GM23338 (cell line): ENCODE measurements around the gene RNF112. TPM values are rescaled to one million over a fixed set of nuclear protein-coding genes. Genes with fewer than 3 reads are reported as not detected.
A peak's percentile ranks its signal among the peaks of the same experiment; 100 is the strongest.

Source experiments
- ATAC-seq: fragments of 200-7000 bp; cut with Tn5 transposase; 3 replicates; pipeline ENCODE4 v1.9.1; 2020
- DNase-seq: peaks from one replicate; pipeline ENCODE4 v3.0.0-alpha.2; 2015; ENCODE audit warnings: low spot score
- H2AFZ ChIP-seq: fragments of 200-600 bp; sonication (generic); 2 replicates; pipeline ENCODE4 v1.8.0; 2016; ENCODE audit warnings: antibody characterized with exemption, mild to moderate bottlenecking, moderate library complexity
- H3F3A ChIP-seq: fragments of 200-600 bp; sonication (generic); replicated peaks from 2 replicates; pipeline ENCODE4 v1.8.0; 2017; ENCODE audit warnings: antibody characterized with exemption, mixed run types, low read depth
- H3K27ac ChIP-seq: fragments of 200-600 bp; sonication (generic); 2 replicates; pipeline ENCODE4 v1.6.1; 2016; ENCODE audit warnings: low read depth
- H3K27me3 ChIP-seq: fragments of 200-600 bp; sonication (generic); 2 replicates; pipeline ENCODE4 v1.8.0; 2016; ENCODE audit warnings: mild to moderate bottlenecking, mixed run types, moderate library complexity; ENCODE audit not compliant: insufficient read depth
- H3K36me3 ChIP-seq: fragments of 200-600 bp; sonication (generic); 2 replicates; pipeline ENCODE4 v1.8.0; 2016; ENCODE audit warnings: mild to moderate bottlenecking; ENCODE audit not compliant: insufficient read depth
- H3K4me1 ChIP-seq: fragments of 200-600 bp; sonication (generic); 2 replicates; pipeline ENCODE4 v1.8.0; 2016; ENCODE audit warnings: mild to moderate bottlenecking, moderate library complexity; ENCODE audit not compliant: insufficient read depth
- H3K4me2 ChIP-seq: fragments of 200-600 bp; sonication (generic); 2 replicates; pipeline ENCODE4 v1.7.1; 2017; ENCODE audit warnings: mixed run types
- H3K4me3 ChIP-seq: fragments of 200-600 bp; sonication (generic); 2 replicates; pipeline ENCODE4 v1.6.1; 2016; ENCODE audit warnings: mixed run types
- H3K79me2 ChIP-seq: fragments of 200-600 bp; sonication (generic); replicated peaks from 2 replicates; pipeline ENCODE4 v1.8.0; 2017; ENCODE audit warnings: mild to moderate bottlenecking; ENCODE audit not compliant: insufficient read depth
- H3K9me2 ChIP-seq: fragments of 200-600 bp; sonication (generic); 2 replicates; pipeline ENCODE4 v1.8.0; 2017; ENCODE audit not compliant: insufficient read depth
- H4K20me1 ChIP-seq: fragments of 200-600 bp; sonication (generic); replicated peaks from 2 replicates; pipeline ENCODE4 v1.8.0; 2017; ENCODE audit warnings: mild to moderate bottlenecking; ENCODE audit not compliant: insufficient read depth
- H3K27ac Mint-ChIP-seq: 2 replicates; pipeline ENCODE4 v1.8.0; 2020; ENCODE audit warnings: inconsistent platforms, mild to moderate bottlenecking, moderate library complexity, mixed read lengths
- H3K27me3 Mint-ChIP-seq: 3 replicates; pipeline ENCODE4 v1.8.0; 2022; ENCODE audit warnings: low read depth, mild to moderate bottlenecking, moderate library complexity, mixed read lengths, inconsistent platforms; ENCODE audit not compliant: insufficient read depth, poor library complexity
- H3K36me3 Mint-ChIP-seq: 3 replicates; pipeline ENCODE4 v1.8.0; 2021; ENCODE audit warnings: low read depth, mild to moderate bottlenecking, inconsistent platforms, moderate library complexity, mixed read lengths
- H3K4me1 Mint-ChIP-seq: 3 replicates; pipeline ENCODE4 v1.8.0; 2020; ENCODE audit warnings: mild to moderate bottlenecking, inconsistent platforms, mixed read lengths
- H3K4me3 Mint-ChIP-seq: 3 replicates; pipeline ENCODE4 v1.8.0; 2021; ENCODE audit warnings: moderate library complexity, mild to moderate bottlenecking, inconsistent platforms, mixed read lengths
- H3K9me3 Mint-ChIP-seq: 3 replicates; pipeline ENCODE4 v1.8.0; 2020; ENCODE audit warnings: moderate library complexity, mild to moderate bottlenecking, inconsistent platforms, mixed read lengths
- CREB1 ChIP-seq: fragments of 250-450 bp; sonication (Bioruptor Pico); IDR thresholded peaks from 2 replicates; pipeline ENCODE4 v1.5.0; 2020; ENCODE audit warnings: low read depth, mild to moderate bottlenecking, moderate library complexity
- ETS1 ChIP-seq: IDR thresholded peaks from 2 replicates; pipeline ENCODE4 v1.6.1; 2016; ENCODE audit warnings: antibody characterized with exemption
- EZH2 ChIP-seq: fragments of 200-600 bp; sonication (generic); IDR thresholded peaks from one replicate; pipeline ENCODE4 v1.8.0; 2017; ENCODE audit warnings: antibody characterized with exemption, mild to moderate bottlenecking, low read depth; ENCODE audit not compliant: unreplicated experiment
- EZH2phosphoT487 ChIP-seq: fragments of 200-600 bp; sonication (generic); IDR thresholded peaks from one replicate; pipeline ENCODE4 v1.8.1; 2018; ENCODE audit warnings: antibody characterized with exemption; ENCODE audit not compliant: unreplicated experiment
- JUNB ChIP-seq: IDR thresholded peaks from one replicate; pipeline ENCODE4 v1.6.1; 2016; ENCODE audit warnings: antibody characterized with exemption; ENCODE audit not compliant: unreplicated experiment
- NANOG ChIP-seq: IDR thresholded peaks from 2 replicates; pipeline ENCODE4 v1.6.1; 2016; ENCODE audit warnings: antibody characterized with exemption, borderline replicate concordance
- POLR2AphosphoS5 ChIP-seq: IDR thresholded peaks from 2 replicates; pipeline ENCODE4 v1.6.1; 2016; ENCODE audit warnings: antibody characterized with exemption, low read depth
- REST ChIP-seq: IDR thresholded peaks from one replicate; pipeline ENCODE4 v1.6.1; 2018; ENCODE audit warnings: antibody characterized with exemption; ENCODE audit not compliant: unreplicated experiment
- STAT1 ChIP-seq: IDR thresholded peaks from one replicate; pipeline ENCODE4 v1.6.1; 2016; ENCODE audit warnings: antibody characterized with exemption; ENCODE audit not compliant: unreplicated experiment
- ZNF114 ChIP-seq: fragments of 250-450 bp; sonication (Bioruptor Pico); IDR thresholded peaks from 2 replicates; pipeline ENCODE4 v1.5.0; 2020; ENCODE audit warnings: mild to moderate bottlenecking, moderate library complexity
- ZNF331 ChIP-seq: fragments of 250-450 bp; sonication (Bioruptor Pico); IDR thresholded peaks from 2 replicates; pipeline ENCODE4 v1.5.0; 2020; ENCODE audit warnings: low read depth, mild to moderate bottlenecking, moderate library complexity
- polyA plus RNA-seq: library from polyadenylated mRNA; unstranded; fragments of >200 nt; fragmentation: Nextera tagmentation; extraction: Ambion mirVana; gene quantifications from 2 replicates; pipeline ENCODE4 v1.2.1, GENCODE V29; 2016
- total RNA-seq: library from RNA; depleted of rRNA; stranded (reverse); fragments of >200 nt; shearing (Covaris generic); gene quantifications from 2 replicates; pipeline ENCODE4 v1.2.3, GENCODE V29; 2014
- TF ChIP-seq, protein P1 (sequence below), 2 experiments: fragments of 200-600 bp in 1 of 2; sonication (generic) in 1 of 2; conservative IDR thresholded peaks; 2 replicates each; pipeline versions ENCODE4 v1.5.1 to v1.6.1; 2016 to 2017; ENCODE audit warnings: antibody characterized with exemption in 2 of 2, low read depth in 2 of 2, mild to moderate bottlenecking in 2 of 2, moderate library complexity in 1 of 2

Gene RNF112
- total and polyA plus RNA-seq, 2 experiments from 2014 or later, result 0.42 to 4.1 TPM

DNA sequence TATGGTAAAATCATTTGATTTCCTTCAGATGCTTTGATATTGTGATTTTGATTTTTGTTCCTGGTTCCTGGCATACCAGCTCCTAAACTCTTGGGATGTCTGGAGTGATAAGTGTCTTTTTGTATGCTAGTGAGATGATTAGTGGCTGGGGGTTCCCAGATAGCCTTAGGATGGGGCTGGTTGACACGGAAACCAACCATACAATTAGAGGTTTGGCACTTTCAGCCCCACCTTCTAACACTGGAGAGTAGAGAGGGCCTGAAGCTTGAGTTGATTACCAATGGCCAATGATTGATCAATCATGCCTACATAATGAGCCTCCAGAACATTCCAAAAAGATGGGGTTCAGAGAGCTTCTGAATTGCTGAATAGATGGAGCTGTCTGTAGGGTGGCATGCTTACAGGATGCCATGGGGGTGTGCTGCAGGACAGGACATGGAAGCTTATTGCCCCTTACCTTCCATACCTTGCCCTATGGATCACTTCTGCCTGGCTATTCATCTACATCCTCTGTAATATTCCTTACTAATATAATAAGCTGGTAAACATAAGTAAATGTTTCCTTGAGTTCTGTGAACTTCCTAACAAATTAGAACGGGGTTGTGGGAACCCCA, 22.8 kb downstream of the RNF112 start:
- Histone ChIP-seq H3K4me1 (peaks cover 41% of the 10 kb centered on the region), H3K79me2 (no peaks in the 10 kb centered on the region), H3K4me3 (peak overlapping the region; percentile 15; the same call in 1 of the 2 replicates), H2AFZ (no peak overlapping the region), H4K20me1 (no peaks in the 10 kb centered on the region), H3K9me2 (no peaks in the 10 kb centered on the region), H3K4me2 (peak overlapping the region; percentile 52), H3K36me3 (no peaks in the 10 kb centered on the region), H3K27me3 (no peaks in the 10 kb centered on the region), H3K27ac (peak overlapping the region; percentile 41; the same call in 1 of the 2 replicates), H3F3A (no peaks in the 10 kb centered on the region)
- Mint-ChIP-seq H3K27ac (peak overlapping the region; percentile 21), H3K4me1 (peaks cover 38% of the 10 kb centered on the region), H3K9me3 (no peaks in the 10 kb centered on the region), H3K36me3 (no peaks in the 10 kb centered on the region), H3K4me3 (no peak overlapping the region), H3K27me3 (peaks cover 4% of the 10 kb centered on the region)
- DNase-seq (peak; percentile 33), ATAC-seq (peak; percentile 73)
- TF ChIP-seq ZNF331 (CRISPR knock-in tag), result no peak
- TF ChIP-seq, protein P1, sequence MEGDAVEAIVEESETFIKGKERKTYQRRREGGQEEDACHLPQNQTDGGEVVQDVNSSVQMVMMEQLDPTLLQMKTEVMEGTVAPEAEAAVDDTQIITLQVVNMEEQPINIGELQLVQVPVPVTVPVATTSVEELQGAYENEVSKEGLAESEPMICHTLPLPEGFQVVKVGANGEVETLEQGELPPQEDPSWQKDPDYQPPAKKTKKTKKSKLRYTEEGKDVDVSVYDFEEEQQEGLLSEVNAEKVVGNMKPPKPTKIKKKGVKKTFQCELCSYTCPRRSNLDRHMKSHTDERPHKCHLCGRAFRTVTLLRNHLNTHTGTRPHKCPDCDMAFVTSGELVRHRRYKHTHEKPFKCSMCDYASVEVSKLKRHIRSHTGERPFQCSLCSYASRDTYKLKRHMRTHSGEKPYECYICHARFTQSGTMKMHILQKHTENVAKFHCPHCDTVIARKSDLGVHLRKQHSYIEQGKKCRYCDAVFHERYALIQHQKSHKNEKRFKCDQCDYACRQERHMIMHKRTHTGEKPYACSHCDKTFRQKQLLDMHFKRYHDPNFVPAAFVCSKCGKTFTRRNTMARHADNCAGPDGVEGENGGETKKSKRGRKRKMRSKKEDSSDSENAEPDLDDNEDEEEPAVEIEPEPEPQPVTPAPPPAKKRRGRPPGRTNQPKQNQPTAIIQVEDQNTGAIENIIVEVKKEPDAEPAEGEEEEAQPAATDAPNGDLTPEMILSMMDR (conservative IDR thresholded peaks at IDR 0.05; ENCODE audit: low read depth in 2 of 2), result peak; percentile 45 to 69

- peaks cover 15% of the 10 kb centered on the region for H3K4me1 Mint-ChIP-seq
- H3K36me3 Mint-ChIP-seq, result peaks cover 37% of the 10 kb centered on the region
- no peak for ATAC-seq
- no peak overlapping the region for H3K4me3 Mint-ChIP-seq
- no peak overlapping the region for H3K4me3 ChIP-seq
- no peak overlapping the region for H2AFZ ChIP-seq
- H3F3A ChIP-seq, result no peaks in the 10 kb centered on the region
- no peak for DNase-seq
- H3K36me3 ChIP-seq, result peaks cover 13% of the 10 kb centered on the region
- no peak overlapping the region for H3K4me2 ChIP-seq
- no peaks in the 10 kb centered on the region for H3K79me2 ChIP-seq
- H3K27me3 Mint-ChIP-seq, result no peaks in the 10 kb centered on the region
- H3K27me3 ChIP-seq, result no peaks in the 10 kb centered on the region
- H3K27ac ChIP-seq, result no peak overlapping the region
- no peak overlapping the region for H3K27ac Mint-ChIP-seq
- H3K9me2 ChIP-seq, result no peaks in the 10 kb centered on the region
- peaks cover 46% of the 10 kb centered on the region for H3K9me3 Mint-ChIP-seq
- peaks cover 25% of the 10 kb centered on the region for H3K4me1 ChIP-seq
- H4K20me1 ChIP-seq, result no peaks in the 10 kb centered on the region
- TF ChIP-seq REST, result no peak
- TF ChIP-seq ZNF331 (CRISPR knock-in tag), result no peak
- TF ChIP-seq CREB1 (CRISPR knock-in tag), result no peak
- TF ChIP-seq, protein P1 (conservative IDR thresholded peaks at IDR 0.05; ENCODE audit: low read depth in 2 of 2), result no peak
- no peak for TF ChIP-seq EZH2
- TF ChIP-seq POLR2AphosphoS5, result no peak
- no peak for TF ChIP-seq JUNB
- no peak for TF ChIP-seq ZNF114 (CRISPR knock-in tag)
- TF ChIP-seq NANOG, result no peak
- TF ChIP-seq ETS1, result no peak
- TF ChIP-seq EZH2phosphoT487, result no peak
- no peak for TF ChIP-seq STAT1
Observed at GRCh38 chr17:19440421-19440820, 29.4 kb downstream of the RNF112 start.
